ENCODE measurements around the gene CREB5.
A peak's percentile ranks its signal among the peaks of the same experiment; 100 is the strongest.
"Not testable (repeated sequence)": the region's sequence is repeated elsewhere in the genome, so short reads cannot be mapped to it uniquely, and the experiment has no call there.

Gene CREB5

GRCh38 chr7:28800150-28800549 is 387.8 kb downstream of the CREB5 start:
- no peak for DNase-seq

- DNase-seq, result no peak
Measured at GRCh38 chr7:28802450-28802849, 390.1 kb downstream of the CREB5 start.

- no peak for DNase-seq
Measured at GRCh38 chr7:28804157-28804556, 391.8 kb downstream of the CREB5 start.

- no peak for DNase-seq
Measured at GRCh38 chr7:28804990-28805389, 392.7 kb downstream of the CREB5 start.

- DNase-seq, result no peak
Measured at GRCh38 chr7:28806841-28807240, 394.5 kb downstream of the CREB5 start.

- no peak for DNase-seq
Measured at GRCh38 chr7:28807396-28807994, 395.2 kb downstream of the CREB5 start.

- no peak for DNase-seq
Measured at GRCh38 chr7:28808796-28809533, 396.6 kb downstream of the CREB5 start.

GRCh38 chr7:28811008-28811407 is 398.7 kb downstream of the CREB5 start:
- no peak for DNase-seq

GRCh38 chr7:28811701-28812430 is 399.5 kb downstream of the CREB5 start:
- no peak for DNase-seq

GRCh38 chr7:28812616-28813015 is 400.3 kb downstream of the CREB5 start:
- no peak for DNase-seq

GRCh38 chr7:28813243-28813962 is 401.1 kb downstream of the CREB5 start:
- no peak for DNase-seq

- DNase-seq, result no peak
Measured at GRCh38 chr7:28815369-28815927, 403.1 kb downstream of the CREB5 start.

GRCh38 chr7:28815928-28816373 is 403.6 kb downstream of the CREB5 start:
- DNase-seq, result no peak

- no peak for DNase-seq
Measured at GRCh38 chr7:28818996-28819395, 406.7 kb downstream of the CREB5 start.

- DNase-seq, result no peak
Measured at GRCh38 chr7:28823582-28823981, 411.3 kb downstream of the CREB5 start.

GRCh38 chr7:28825817-28826448 is 413.6 kb downstream of the CREB5 start:
- DNase-seq, result not testable (repeated sequence)

GRCh38 chr7:28830846-28831245 is 418.5 kb downstream of the CREB5 start:
- no peak for DNase-seq

- DNase-seq, result no peak
Measured at GRCh38 chr7:28832669-28833068, 420.4 kb downstream of the CREB5 start.

GRCh38 chr7:28835800-28836199 is 423.5 kb downstream of the CREB5 start:
- DNase-seq, result no peak

- no peak for DNase-seq
Measured at GRCh38 chr7:28836716-28837115, 424.4 kb downstream of the CREB5 start.

GRCh38 chr7:28837216-28837615 is 424.9 kb downstream of the CREB5 start:
- DNase-seq, result no peak

- DNase-seq, result peak; percentile 96
Measured at GRCh38 chr7:28840592-28840995, 428.3 kb downstream of the CREB5 start.
